CD14-positive monocyte (primary cell): ENCODE measurements around the gene CPT1A. TPM values are rescaled to one million over a fixed set of nuclear protein-coding genes. Genes with fewer than 3 reads are reported as not detected.
A peak's percentile ranks its signal among the peaks of the same experiment; 100 is the strongest.

ENCODE experiments used
- DNase-seq, 3 donors: peaks; one replicate each; pipeline ENCODE4 v3.0.0-alpha.2; 2011 to 2022
- H2AFZ ChIP-seq: 2 replicates; pipeline ENCODE4 v1.6.0; 2012; ENCODE audit warnings: mild to moderate bottlenecking, low read depth, low read length, inconsistent platforms; ENCODE audit not compliant: insufficient read depth, poor library complexity, severe bottlenecking
- H3K27ac ChIP-seq, 2 donors: 1 replicate in 1 of 2; 2 replicates in 1 of 2; pipeline ENCODE4 v1.5.1; 2012 to 2013; ENCODE audit warnings: low read length in 2 of 2, control low read depth in 1 of 2, inconsistent platforms in 1 of 2, low read depth in 1 of 2, mild to moderate bottlenecking in 1 of 2
- H3K27me3 ChIP-seq, 2 donors: one replicate each; pipeline versions ENCODE4 v1.6.0 to v1.6.1; 2011 to 2013; ENCODE audit warnings: low read length in 2 of 2; ENCODE audit not compliant: control insufficient read depth in 2 of 2, insufficient read depth in 2 of 2
- H3K36me3 ChIP-seq, 2 donors: replicated peaks in 1 of 2; 1 replicate in 1 of 2; 2 replicates in 1 of 2; pipeline versions ENCODE4 v1.5.1 to v1.6.1; 2012 to 2013; ENCODE audit warnings: low read length in 2 of 2, control low read depth in 1 of 2, inconsistent platforms in 1 of 2, mild to moderate bottlenecking in 1 of 2; ENCODE audit not compliant: insufficient read depth in 2 of 2, control insufficient read depth in 1 of 2
- H3K4me1 ChIP-seq, 2 donors: 1 replicate in 1 of 2; 2 replicates in 1 of 2; pipeline versions ENCODE4 v1.5.1 to v1.6.1; 2012 to 2013; ENCODE audit warnings: low read length in 2 of 2, control low read depth in 1 of 2, inconsistent platforms in 1 of 2, mild to moderate bottlenecking in 1 of 2, moderate library complexity in 1 of 2; ENCODE audit not compliant: insufficient read depth in 2 of 2, control insufficient read depth in 1 of 2
- H3K4me2 ChIP-seq: replicated peaks from 2 replicates; pipeline ENCODE3; 2012; ENCODE audit warnings: low read length, moderate library complexity, mild to moderate bottlenecking; ENCODE audit not compliant: poor library complexity, severe bottlenecking; ENCODE audit errors: extremely low read depth
- H3K4me3 ChIP-seq, 3 experiments: fragments of 200-600 bp in 1 of 3; sonication (generic) in 1 of 3; replicated peaks in 1 of 3; 1 replicate in 2 of 3; 2 replicates in 1 of 3; pipeline ENCODE4 v1.5.1; 2011 to 2013; ENCODE audit warnings: low read length in 3 of 3, mild to moderate bottlenecking in 3 of 3, control low read depth in 2 of 3, low read depth in 2 of 3, inconsistent platforms in 1 of 3, moderate library complexity in 1 of 3
- H3K79me2 ChIP-seq: 2 replicates; pipeline ENCODE4 v1.6.0; 2012; ENCODE audit warnings: mild to moderate bottlenecking, control low read depth, inconsistent platforms, low read length, moderate library complexity; ENCODE audit not compliant: insufficient read depth
- H3K9ac ChIP-seq: 2 replicates; pipeline ENCODE4 v1.6.0; 2017; ENCODE audit warnings: low read length, mild to moderate bottlenecking; ENCODE audit not compliant: insufficient read depth, poor library complexity, severe bottlenecking
- H3K9me3 ChIP-seq, 2 donors: replicated peaks in 1 of 2; 1 replicate in 1 of 2; 2 replicates in 1 of 2; pipeline versions ENCODE4 v1.5.1 to v1.6.1; 2012 to 2013; ENCODE audit warnings: low read length in 2 of 2, control low read depth in 1 of 2; ENCODE audit not compliant: control insufficient read depth in 1 of 2, insufficient read depth in 1 of 2
- H4K20me1 ChIP-seq: 2 replicates; pipeline ENCODE4 v1.6.0; 2012; ENCODE audit warnings: mild to moderate bottlenecking, low read length, control low read depth, moderate library complexity; ENCODE audit not compliant: insufficient read depth
- H3K27ac Mint-ChIP-seq, 7 donors: one replicate each; pipeline ENCODE4 v1.8.0; 2020; ENCODE audit warnings: mild to moderate bottlenecking in 7 of 7, mixed read lengths in 7 of 7, moderate library complexity in 6 of 7, inconsistent platforms in 2 of 7
- H3K27me3 Mint-ChIP-seq, 3 donors: one replicate each; pipeline ENCODE4 v1.8.0; 2021 to 2022; ENCODE audit warnings: low read depth in 3 of 3, mild to moderate bottlenecking in 3 of 3, mixed read lengths in 3 of 3, moderate library complexity in 3 of 3, inconsistent platforms in 1 of 3
- H3K36me3 Mint-ChIP-seq, 2 donors: one replicate each; pipeline ENCODE4 v1.8.0; 2020; ENCODE audit warnings: mixed read lengths in 2 of 2, inconsistent platforms in 1 of 2, mild to moderate bottlenecking in 1 of 2
- H3K4me1 Mint-ChIP-seq: one replicate; pipeline ENCODE4 v1.8.0; 2020; ENCODE audit warnings: mild to moderate bottlenecking, mixed read lengths
- H3K4me3 Mint-ChIP-seq, 2 donors: one replicate each; pipeline ENCODE4 v1.8.0; 2020; ENCODE audit warnings: mild to moderate bottlenecking in 2 of 2, mixed read lengths in 2 of 2, moderate library complexity in 1 of 2
- H3K9me3 Mint-ChIP-seq, 7 donors: one replicate each; pipeline ENCODE4 v1.8.0; 2020 to 2022; ENCODE audit warnings: mixed read lengths in 7 of 7, mild to moderate bottlenecking in 6 of 7, moderate library complexity in 6 of 7, inconsistent platforms in 2 of 7
- WGBS: methylation state at CpG from one replicate; pipeline ENCODE4 v1.1.5; 2013; ENCODE audit warnings: missing lambda C conversion rate; ENCODE audit not compliant: insufficient coverage; 5-methylcytosine and 5-hydroxymethylcytosine counted together
- intact Hi-C, 2 donors: fragments of 100-400 bp; cut with micrococcal nuclease; formaldehyde crosslinking; loops; one replicate each; pipeline versions ENCODE4 v1.15.0 to v1.15.1; 2023
- polyA plus RNA-seq, 3 donors: library from polyadenylated mRNA; depleted of rRNA in 1 of 3; unstranded in 2 of 3; stranded (reverse) in 1 of 3; fragments of 300-500 nt in 2 of 3; fragments of >200 nt in 1 of 3; fragmentation: Illumina TruSeq in 2 of 3; gene quantifications; 1 replicate in 2 of 3; 2 replicates in 1 of 3; pipeline ENCODE4 v1.2.3, GENCODE V29; 2012 to 2021
- TF ChIP-seq, protein P1 (sequence below): fragments of 200-600 bp; IDR thresholded peaks from one replicate; pipeline ENCODE4 v1.8.0; 2022; ENCODE audit warnings: antibody characterized with exemption, mild to moderate bottlenecking

CPT1A gene
- polyA plus RNA-seq, 3 donors = 5.6 to 42.5 (median 7.0) TPM

- intact Hi-C loops = no loop called here
- Histone ChIP-seq H3K27ac (peak overlapping the region; percentile 68 to 81), H3K79me2 (peaks cover 100% of the 10 kb centered on the region), H3K9me3 (no peaks in the 10 kb centered on the region), H3K4me2 (peak overlapping the region; percentile 71), H3K4me3 (peak overlapping the region in 1 of 3 experiments; percentile 64), H3K9ac (peak overlapping the region; percentile 54), H3K36me3 (peaks cover 5 to 12% of the 10 kb centered on the region in 2 donors), H2AFZ (peak overlapping the region; percentile 54), H4K20me1 (peaks cover 98% of the 10 kb centered on the region), H3K27me3 (no peaks in the 10 kb centered on the region), H3K4me1 (peaks cover 45 to 49% of the 10 kb centered on the region in 2 donors)
- no peaks in the 10 kb centered on the region for H3K9me3 Mint-ChIP-seq
- no peak for DNase-seq
- peaks cover 0 to 6% (median 5%) of the 10 kb centered on the region in 3 donors for H3K27me3 Mint-ChIP-seq
- peak overlapping the region; percentile 22 to 91 (median 75) for H3K27ac Mint-ChIP-seq
- 0% methylated on average over 6 of the region's 12 CpGs for WGBS
- H3K4me1 Mint-ChIP-seq = peaks cover 67% of the 10 kb centered on the region
- TF ChIP-seq, protein P1, sequence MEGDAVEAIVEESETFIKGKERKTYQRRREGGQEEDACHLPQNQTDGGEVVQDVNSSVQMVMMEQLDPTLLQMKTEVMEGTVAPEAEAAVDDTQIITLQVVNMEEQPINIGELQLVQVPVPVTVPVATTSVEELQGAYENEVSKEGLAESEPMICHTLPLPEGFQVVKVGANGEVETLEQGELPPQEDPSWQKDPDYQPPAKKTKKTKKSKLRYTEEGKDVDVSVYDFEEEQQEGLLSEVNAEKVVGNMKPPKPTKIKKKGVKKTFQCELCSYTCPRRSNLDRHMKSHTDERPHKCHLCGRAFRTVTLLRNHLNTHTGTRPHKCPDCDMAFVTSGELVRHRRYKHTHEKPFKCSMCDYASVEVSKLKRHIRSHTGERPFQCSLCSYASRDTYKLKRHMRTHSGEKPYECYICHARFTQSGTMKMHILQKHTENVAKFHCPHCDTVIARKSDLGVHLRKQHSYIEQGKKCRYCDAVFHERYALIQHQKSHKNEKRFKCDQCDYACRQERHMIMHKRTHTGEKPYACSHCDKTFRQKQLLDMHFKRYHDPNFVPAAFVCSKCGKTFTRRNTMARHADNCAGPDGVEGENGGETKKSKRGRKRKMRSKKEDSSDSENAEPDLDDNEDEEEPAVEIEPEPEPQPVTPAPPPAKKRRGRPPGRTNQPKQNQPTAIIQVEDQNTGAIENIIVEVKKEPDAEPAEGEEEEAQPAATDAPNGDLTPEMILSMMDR = no peak
- peak overlapping the region; percentile 63 to 89 for H3K4me3 Mint-ChIP-seq
- peaks cover 27 to 39% of the 10 kb centered on the region in 2 donors for H3K36me3 Mint-ChIP-seq
Observed at GRCh38 chr11:68828957-68829356, 12.8 kb downstream of the CPT1A start.

GRCh38 chr11:68828155-68828931, 13.4 kb downstream of the CPT1A start:
- H3K4me3 ChIP-seq = peak overlapping the region in 1 of 3 experiments; percentile 64
- 9% methylated on average over 19 of the region's 20 CpGs for WGBS
- H3K79me2 ChIP-seq = peaks cover 98% of the 10 kb centered on the region
- Mint-ChIP-seq H3K27me3 (peaks cover 0 to 6% (median 5%) of the 10 kb centered on the region in 3 donors), H3K27ac (peak overlapping the region; percentile 48 to 91 (median 81)), H3K4me1 (peaks cover 71% of the 10 kb centered on the region), H3K36me3 (peaks cover 29 to 39% of the 10 kb centered on the region in 2 donors), H3K9me3 (no peaks in the 10 kb centered on the region), H3K4me3 (peak overlapping the region; percentile 63 to 89)
- peaks cover 98% of the 10 kb centered on the region for H4K20me1 ChIP-seq
- H3K4me1 ChIP-seq = peaks cover 45 to 49% of the 10 kb centered on the region in 2 donors
- no peaks in the 10 kb centered on the region for H3K27me3 ChIP-seq
- peaks cover 5 to 12% of the 10 kb centered on the region in 2 donors for H3K36me3 ChIP-seq
- no peaks in the 10 kb centered on the region for H3K9me3 ChIP-seq
- H3K9ac ChIP-seq = peak overlapping the region; percentile 54
- TF ChIP-seq, protein P1 = no peak
- DNase-seq = peak; percentile 68 to 84 (median 68)
- H3K27ac ChIP-seq = peak overlapping the region; percentile 68 to 81
- intact Hi-C loops = no loop called here
- H3K4me2 ChIP-seq = peak overlapping the region; percentile 71
- peak overlapping the region; percentile 54 for H2AFZ ChIP-seq
